Activated CD8-positive, alpha-beta memory T cell treated with anti-CD3 and anti-CD28 coated beads for 36 hours (primary cell): ENCODE results near the gene TLE7. TPM values are rescaled to one million over a fixed set of nuclear protein-coding genes. Genes with fewer than 3 reads are reported as not detected.

Experiments
- CTCF ChIA-PET: fragments of 350-600 bp; sonication (Branson Sonifier 250); formaldehyde crosslinking; loops from one replicate; lab custom pipeline; 2021; ENCODE audit warnings: antibody characterized with exemption; lab: Charles Lee
- POLR2A ChIA-PET: fragments of 350-600 bp; sonication (Branson Sonifier 250); formaldehyde crosslinking; loops from one replicate; lab custom pipeline; 2021; ENCODE audit warnings: antibody characterized with exemption; lab: Charles Lee
- total RNA-seq, 2 experiments: library from RNA; stranded (reverse); gene quantifications; one replicate each; pipeline ENCODE4 v1.2.3, GENCODE V29; 2021

Gene TLE7
- total RNA-seq, result not detected

GRCh38 chr16:71442051-71442440 lies at the start of gene TLE7:
Gene TLE7, minus strand, starts transcription at chr16:71442054. Its CDS starts 8,730 bp downstream, at chr16:71433324.
- POLR2A ChIA-PET, result no interaction called here
- CTCF ChIA-PET, result no interaction called here

GRCh38 chr16:71491054-71491453 lies 49.2 kb upstream of the TLE7 start:
- ChIA-PET POLR2A (no interaction called here), CTCF (no interaction called here)

GRCh38 chr16:71490361-71490760 lies 48.5 kb upstream of the TLE7 start:
- CTCF ChIA-PET, result interaction anchor here (1.5 kb wide), 1 partner anchor 77 kb away, joined by 4 read pairs; no protein-coding TSS in a partner anchor
- POLR2A ChIA-PET, result no interaction called here

- ChIA-PET POLR2A (no interaction called here), CTCF (no interaction called here)
Observed at GRCh38 chr16:71489122-71489521, 47.3 kb upstream of the TLE7 start, which contains the start of gene ZNF19. Gene ZNF19, minus strand, starts transcription at chr16:71489324. Its CDS starts 7,210 bp downstream, at chr16:71482114.

GRCh38 chr16:71484006-71484893 lies 42.4 kb upstream of the TLE7 start:
- CTCF ChIA-PET, result interaction anchor here (0.7 to 1.6 kb wide), 3 partner anchors 17 to 72 kb away, joined by 3 to 4 read pairs (median 4); partner anchors contain the start of gene ZNF23
- POLR2A ChIA-PET, result interaction anchor here (0.6 to 1.9 kb wide), 2 partner anchors 16 to 22 kb away, joined by 3 to 11 read pairs; partner anchors contain the start of gene ZNF23

GRCh38 chr16:71482569-71482968 lies 40.7 kb upstream of the TLE7 start:
- ChIA-PET POLR2A (interaction anchor here (1.9 kb wide), 1 partner anchor 20 kb away, joined by 11 read pairs; the partner anchor contains the start of gene ZNF23), CTCF (interaction anchor here (1.7 kb wide), 1 partner anchor 20 kb away, joined by 5 read pairs; no protein-coding TSS in a partner anchor)

GRCh38 chr16:71480956-71481355 lies 39.1 kb upstream of the TLE7 start:
- ChIA-PET POLR2A (no interaction called here), CTCF (interaction anchor here (1.7 kb wide), 1 partner anchor 18 kb away, joined by 5 read pairs; no protein-coding TSS in a partner anchor)

- ChIA-PET CTCF (no interaction called here), POLR2A (no interaction called here)
Observed at GRCh38 chr16:71479420-71479819, 37.6 kb upstream of the TLE7 start.

- POLR2A ChIA-PET, result no interaction called here
- CTCF ChIA-PET, result no interaction called here
Observed at GRCh38 chr16:71476457-71477124, 34.7 kb upstream of the TLE7 start.

GRCh38 chr16:71474864-71475263 lies 33.0 kb upstream of the TLE7 start:
- ChIA-PET POLR2A (no interaction called here), CTCF (no interaction called here)

GRCh38 chr16:71473891-71474290 lies 32.0 kb upstream of the TLE7 start:
- CTCF ChIA-PET, result no interaction called here
- POLR2A ChIA-PET, result no interaction called here

GRCh38 chr16:71472931-71473330 lies 31.1 kb upstream of the TLE7 start:
- ChIA-PET CTCF (no interaction called here), POLR2A (no interaction called here)

- POLR2A ChIA-PET, result no interaction called here
- CTCF ChIA-PET, result no interaction called here
Observed at GRCh38 chr16:71472051-71472450, 30.2 kb upstream of the TLE7 start.

GRCh38 chr16:71467810-71468209 lies 26.0 kb upstream of the TLE7 start:
- ChIA-PET CTCF (interaction anchor here (0.8 kb wide), 1 partner anchor 144 kb away, joined by 8 read pairs; no protein-coding TSS in a partner anchor), POLR2A (interaction anchor here (0.6 kb wide), 1 partner anchor 32 kb away, joined by 3 read pairs; no protein-coding TSS in a partner anchor)

GRCh38 chr16:71464231-71464630 lies 22.4 kb upstream of the TLE7 start:
- ChIA-PET CTCF (no interaction called here), POLR2A (no interaction called here)

- POLR2A ChIA-PET, result interaction anchor here (1.2 to 1.8 kb wide), 4 partner anchors 10 to 103 kb away, joined by 3 to 11 read pairs (median 4); no protein-coding TSS in a partner anchor
- CTCF ChIA-PET, result interaction anchor here (0.5 to 1.5 kb wide), 5 partner anchors 20 to 166 kb away, joined by 3 to 5 read pairs (median 3); partner anchors contain the start of gene CHST4
Observed at GRCh38 chr16:71461686-71462648, 20.1 kb upstream of the TLE7 start, which contains the start of gene ZNF23. Gene ZNF23, minus strand, starts transcription at chr16:71462247. Its CDS starts 5,451 bp downstream, at chr16:71456796.

GRCh38 chr16:71460941-71461340 lies 19.1 kb upstream of the TLE7 start:
- ChIA-PET CTCF (no interaction called here), POLR2A (no interaction called here)

- CTCF ChIA-PET, result no interaction called here
- POLR2A ChIA-PET, result interaction anchor here (0.5 kb wide), 1 partner anchor 434 kb away, joined by 3 read pairs; no protein-coding TSS in a partner anchor
Observed at GRCh38 chr16:71460236-71460635, 18.4 kb upstream of the TLE7 start.
